HepG2 (cell line): ENCODE data around the gene AMBRA1. TPM values are rescaled to one million over a fixed set of nuclear protein-coding genes. Genes with fewer than 3 reads are reported as not detected.

Experiments
- BCL6 ChIP-seq: IDR thresholded peaks from 2 replicates; pipeline ENCODE4 v1.6.1; 2016; ENCODE audit warnings: missing genetic modification reagents, missing compliant biosample characterization
- MEIS1 ChIP-seq: sonication (generic); formaldehyde crosslinking; IDR thresholded peaks from 2 replicates; pipeline ENCODE4 v1.9.0; 2021; ENCODE audit warnings: mild to moderate bottlenecking, missing genetic modification reagents, moderate library complexity, borderline replicate concordance
- SRSF4 ChIP-seq: fragments of 200-400 bp; formaldehyde crosslinking; IDR thresholded peaks from one replicate; pipeline ENCODE4 v1.6.1; 2018; ENCODE audit warnings: mild to moderate bottlenecking, low read depth, low read length, moderate library complexity; ENCODE audit not compliant: poor library complexity, severe bottlenecking
- ZBTB38 ChIP-seq: sonication (generic); formaldehyde crosslinking; IDR thresholded peaks from 2 replicates; pipeline ENCODE4 v1.5.1; 2020; ENCODE audit warnings: mild to moderate bottlenecking, missing genetic modification reagents
- ZKSCAN8 ChIP-seq: IDR thresholded peaks from 2 replicates; pipeline ENCODE4 v1.6.1; 2016; ENCODE audit warnings: borderline replicate concordance, missing genetic modification reagents, missing compliant biosample characterization
- ZNF296 ChIP-seq: sonication (generic); formaldehyde crosslinking; conservative IDR thresholded peaks from 2 replicates; pipeline ENCODE4 v1.5.0; 2020; ENCODE audit warnings: mild to moderate bottlenecking, missing genetic modification reagents
- polyA plus RNA-seq, 8 experiments: library from polyadenylated mRNA; depleted of rRNA in 3 of 8; stranded (reverse) in 7 of 8; unstranded in 1 of 8; fragments of >200 nt; fragmentation: Illumina TruSeq in 4 of 8; extraction: Trizol in 4 of 8; gene quantifications; 2 replicates each; pipeline versions ENCODE4 v1.2.1 to v1.2.3, GENCODE V29; 2011 to 2016; ENCODE audit warnings: low read depth in 4 of 8, missing spikeins in 1 of 8, mixed read lengths in 1 of 8; ENCODE audit not compliant: insufficient read depth in 1 of 8
- total RNA-seq, 5 experiments: library from RNA; depleted of rRNA; stranded (reverse); fragments of >200 nt; fragmentation: Illumina TruSeq; extraction: Trizol; gene quantifications; 2 replicates each; pipeline ENCODE4 v1.2.3, GENCODE V29; 2016; ENCODE audit warnings: low read depth in 1 of 5
- TF ChIP-seq, protein P1 (sequence below): sonication (generic); formaldehyde crosslinking; IDR thresholded peaks from 2 replicates; pipeline ENCODE4 v1.5.1; 2020; ENCODE audit warnings: mild to moderate bottlenecking, missing genetic modification reagents, borderline replicate concordance
- TF ChIP-seq, protein P2 (sequence below): sonication (generic); formaldehyde crosslinking; IDR thresholded peaks from 2 replicates; pipeline ENCODE4 v1.4.0; 2020; ENCODE audit warnings: missing genetic modification reagents, borderline replicate concordance
- TF ChIP-seq, protein P3 (sequence below): fragments of 450-650 bp; IDR thresholded peaks from 2 replicates; pipeline ENCODE4 v1.6.1; 2017; ENCODE audit warnings: mild to moderate bottlenecking
- TF ChIP-seq, protein P4 (sequence below), 2 experiments: sonication (generic) in 1 of 2; formaldehyde crosslinking in 1 of 2; IDR thresholded peaks; 2 replicates each; pipeline versions ENCODE4 v1.6.1 to v1.9.0; 2014 to 2022; ENCODE audit warnings: antibody characterized with exemption in 1 of 2, borderline replicate concordance in 1 of 2, inconsistent platforms in 1 of 2, low read depth in 1 of 2, missing genetic modification reagents in 1 of 2

AMBRA1 gene
- total and polyA plus RNA-seq, 2 of the 13 experiments (the other 11 are each of a cell fraction or from before 2014, with no cell fraction given) = 15.7 to 26.0 TPM

DNA sequence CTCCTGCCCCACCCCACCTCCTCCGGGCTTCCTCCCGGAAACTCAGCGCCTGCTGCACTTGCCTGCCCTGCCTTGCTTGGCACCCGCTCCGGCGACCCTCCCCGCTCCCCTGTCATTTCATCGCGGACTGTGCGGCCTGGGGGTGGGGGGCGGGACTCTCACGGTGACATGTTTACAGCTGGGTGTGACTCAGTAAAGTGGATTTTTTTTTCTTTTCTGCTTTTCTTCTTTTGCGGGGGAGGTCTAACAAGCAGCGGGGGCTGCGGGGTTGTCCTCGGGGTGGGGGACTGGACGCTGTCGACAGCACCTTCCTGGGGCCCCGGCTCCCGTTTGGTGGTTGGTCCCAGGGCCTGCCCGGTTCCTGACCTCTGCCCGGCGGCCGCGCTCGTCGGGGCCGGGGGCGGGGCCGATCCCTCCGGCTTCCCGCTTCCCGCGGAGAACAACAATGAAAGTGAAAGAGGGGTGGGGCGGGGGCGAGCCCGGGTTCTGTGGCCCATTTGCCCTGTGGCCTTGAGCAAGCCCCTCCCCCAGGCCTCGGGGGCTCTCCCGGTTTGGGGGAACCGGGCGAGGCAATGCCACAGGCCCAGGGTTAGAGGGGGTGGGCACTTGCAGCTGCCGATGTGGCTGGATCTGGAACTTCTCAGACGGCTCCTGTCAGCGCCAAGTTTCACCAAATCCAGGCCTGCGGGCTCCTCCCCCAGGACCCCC lies 213.3 kb downstream of the AMBRA1 start (continued):
- TF ChIP-seq, protein P1, sequence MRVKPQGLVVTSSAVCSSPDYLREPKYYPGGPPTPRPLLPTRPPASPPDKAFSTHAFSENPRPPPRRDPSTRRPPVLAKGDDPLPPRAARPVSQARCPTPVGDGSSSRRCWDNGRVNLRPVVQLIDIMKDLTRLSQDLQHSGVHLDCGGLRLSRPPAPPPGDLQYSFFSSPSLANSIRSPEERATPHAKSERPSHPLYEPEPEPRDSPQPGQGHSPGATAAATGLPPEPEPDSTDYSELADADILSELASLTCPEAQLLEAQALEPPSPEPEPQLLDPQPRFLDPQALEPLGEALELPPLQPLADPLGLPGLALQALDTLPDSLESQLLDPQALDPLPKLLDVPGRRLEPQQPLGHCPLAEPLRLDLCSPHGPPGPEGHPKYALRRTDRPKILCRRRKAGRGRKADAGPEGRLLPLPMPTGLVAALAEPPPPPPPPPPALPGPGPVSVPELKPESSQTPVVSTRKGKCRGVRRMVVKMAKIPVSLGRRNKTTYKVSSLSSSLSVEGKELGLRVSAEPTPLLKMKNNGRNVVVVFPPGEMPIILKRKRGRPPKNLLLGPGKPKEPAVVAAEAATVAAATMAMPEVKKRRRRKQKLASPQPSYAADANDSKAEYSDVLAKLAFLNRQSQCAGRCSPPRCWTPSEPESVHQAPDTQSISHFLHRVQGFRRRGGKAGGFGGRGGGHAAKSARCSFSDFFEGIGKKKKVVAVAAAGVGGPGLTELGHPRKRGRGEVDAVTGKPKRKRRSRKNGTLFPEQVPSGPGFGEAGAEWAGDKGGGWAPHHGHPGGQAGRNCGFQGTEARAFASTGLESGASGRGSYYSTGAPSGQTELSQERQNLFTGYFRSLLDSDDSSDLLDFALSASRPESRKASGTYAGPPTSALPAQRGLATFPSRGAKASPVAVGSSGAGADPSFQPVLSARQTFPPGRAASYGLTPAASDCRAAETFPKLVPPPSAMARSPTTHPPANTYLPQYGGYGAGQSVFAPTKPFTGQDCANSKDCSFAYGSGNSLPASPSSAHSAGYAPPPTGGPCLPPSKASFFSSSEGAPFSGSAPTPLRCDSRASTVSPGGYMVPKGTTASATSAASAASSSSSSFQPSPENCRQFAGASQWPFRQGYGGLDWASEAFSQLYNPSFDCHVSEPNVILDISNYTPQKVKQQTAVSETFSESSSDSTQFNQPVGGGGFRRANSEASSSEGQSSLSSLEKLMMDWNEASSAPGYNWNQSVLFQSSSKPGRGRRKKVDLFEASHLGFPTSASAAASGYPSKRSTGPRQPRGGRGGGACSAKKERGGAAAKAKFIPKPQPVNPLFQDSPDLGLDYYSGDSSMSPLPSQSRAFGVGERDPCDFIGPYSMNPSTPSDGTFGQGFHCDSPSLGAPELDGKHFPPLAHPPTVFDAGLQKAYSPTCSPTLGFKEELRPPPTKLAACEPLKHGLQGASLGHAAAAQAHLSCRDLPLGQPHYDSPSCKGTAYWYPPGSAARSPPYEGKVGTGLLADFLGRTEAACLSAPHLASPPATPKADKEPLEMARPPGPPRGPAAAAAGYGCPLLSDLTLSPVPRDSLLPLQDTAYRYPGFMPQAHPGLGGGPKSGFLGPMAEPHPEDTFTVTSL (CRISPR knock-in tag) = no peak
- TF ChIP-seq MEIS1 = no peak
- no peak for TF ChIP-seq ZBTB38
- TF ChIP-seq ZKSCAN8 (CRISPR knock-in tag) = no peak
- TF ChIP-seq ZNF296 = no peak
- TF ChIP-seq, protein P2, sequence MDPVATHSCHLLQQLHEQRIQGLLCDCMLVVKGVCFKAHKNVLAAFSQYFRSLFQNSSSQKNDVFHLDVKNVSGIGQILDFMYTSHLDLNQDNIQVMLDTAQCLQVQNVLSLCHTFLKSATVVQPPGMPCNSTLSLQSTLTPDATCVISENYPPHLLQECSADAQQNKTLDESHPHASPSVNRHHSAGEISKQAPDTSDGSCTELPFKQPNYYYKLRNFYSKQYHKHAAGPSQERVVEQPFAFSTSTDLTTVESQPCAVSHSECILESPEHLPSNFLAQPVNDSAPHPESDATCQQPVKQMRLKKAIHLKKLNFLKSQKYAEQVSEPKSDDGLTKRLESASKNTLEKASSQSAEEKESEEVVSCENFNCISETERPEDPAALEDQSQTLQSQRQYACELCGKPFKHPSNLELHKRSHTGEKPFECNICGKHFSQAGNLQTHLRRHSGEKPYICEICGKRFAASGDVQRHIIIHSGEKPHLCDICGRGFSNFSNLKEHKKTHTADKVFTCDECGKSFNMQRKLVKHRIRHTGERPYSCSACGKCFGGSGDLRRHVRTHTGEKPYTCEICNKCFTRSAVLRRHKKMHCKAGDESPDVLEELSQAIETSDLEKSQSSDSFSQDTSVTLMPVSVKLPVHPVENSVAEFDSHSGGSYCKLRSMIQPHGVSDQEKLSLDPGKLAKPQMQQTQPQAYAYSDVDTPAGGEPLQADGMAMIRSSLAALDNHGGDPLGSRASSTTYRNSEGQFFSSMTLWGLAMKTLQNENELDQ (CRISPR knock-in tag) = no peak
- no peak for TF ChIP-seq BCL6 (CRISPR knock-in tag)
- TF ChIP-seq, protein P3, sequence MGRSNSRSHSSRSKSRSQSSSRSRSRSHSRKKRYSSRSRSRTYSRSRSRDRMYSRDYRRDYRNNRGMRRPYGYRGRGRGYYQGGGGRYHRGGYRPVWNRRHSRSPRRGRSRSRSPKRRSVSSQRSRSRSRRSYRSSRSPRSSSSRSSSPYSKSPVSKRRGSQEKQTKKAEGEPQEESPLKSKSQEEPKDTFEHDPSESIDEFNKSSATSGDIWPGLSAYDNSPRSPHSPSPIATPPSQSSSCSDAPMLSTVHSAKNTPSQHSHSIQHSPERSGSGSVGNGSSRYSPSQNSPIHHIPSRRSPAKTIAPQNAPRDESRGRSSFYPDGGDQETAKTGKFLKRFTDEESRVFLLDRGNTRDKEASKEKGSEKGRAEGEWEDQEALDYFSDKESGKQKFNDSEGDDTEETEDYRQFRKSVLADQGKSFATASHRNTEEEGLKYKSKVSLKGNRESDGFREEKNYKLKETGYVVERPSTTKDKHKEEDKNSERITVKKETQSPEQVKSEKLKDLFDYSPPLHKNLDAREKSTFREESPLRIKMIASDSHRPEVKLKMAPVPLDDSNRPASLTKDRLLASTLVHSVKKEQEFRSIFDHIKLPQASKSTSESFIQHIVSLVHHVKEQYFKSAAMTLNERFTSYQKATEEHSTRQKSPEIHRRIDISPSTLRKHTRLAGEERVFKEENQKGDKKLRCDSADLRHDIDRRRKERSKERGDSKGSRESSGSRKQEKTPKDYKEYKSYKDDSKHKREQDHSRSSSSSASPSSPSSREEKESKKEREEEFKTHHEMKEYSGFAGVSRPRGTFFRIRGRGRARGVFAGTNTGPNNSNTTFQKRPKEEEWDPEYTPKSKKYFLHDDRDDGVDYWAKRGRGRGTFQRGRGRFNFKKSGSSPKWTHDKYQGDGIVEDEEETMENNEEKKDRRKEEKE = no peak
- TF ChIP-seq, protein P4, sequence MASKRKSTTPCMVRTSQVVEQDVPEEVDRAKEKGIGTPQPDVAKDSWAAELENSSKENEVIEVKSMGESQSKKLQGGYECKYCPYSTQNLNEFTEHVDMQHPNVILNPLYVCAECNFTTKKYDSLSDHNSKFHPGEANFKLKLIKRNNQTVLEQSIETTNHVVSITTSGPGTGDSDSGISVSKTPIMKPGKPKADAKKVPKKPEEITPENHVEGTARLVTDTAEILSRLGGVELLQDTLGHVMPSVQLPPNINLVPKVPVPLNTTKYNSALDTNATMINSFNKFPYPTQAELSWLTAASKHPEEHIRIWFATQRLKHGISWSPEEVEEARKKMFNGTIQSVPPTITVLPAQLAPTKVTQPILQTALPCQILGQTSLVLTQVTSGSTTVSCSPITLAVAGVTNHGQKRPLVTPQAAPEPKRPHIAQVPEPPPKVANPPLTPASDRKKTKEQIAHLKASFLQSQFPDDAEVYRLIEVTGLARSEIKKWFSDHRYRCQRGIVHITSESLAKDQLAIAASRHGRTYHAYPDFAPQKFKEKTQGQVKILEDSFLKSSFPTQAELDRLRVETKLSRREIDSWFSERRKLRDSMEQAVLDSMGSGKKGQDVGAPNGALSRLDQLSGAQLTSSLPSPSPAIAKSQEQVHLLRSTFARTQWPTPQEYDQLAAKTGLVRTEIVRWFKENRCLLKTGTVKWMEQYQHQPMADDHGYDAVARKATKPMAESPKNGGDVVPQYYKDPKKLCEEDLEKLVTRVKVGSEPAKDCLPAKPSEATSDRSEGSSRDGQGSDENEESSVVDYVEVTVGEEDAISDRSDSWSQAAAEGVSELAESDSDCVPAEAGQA (IDR thresholded peaks at IDR 0.05; ENCODE audit: low read depth) = no peak
- TF ChIP-seq, protein P4 (CRISPR knock-in tag; IDR thresholded peaks at IDR 0.05; ENCODE audit: borderline replicate concordance) = no peak
- no peak for TF ChIP-seq SRSF4
